SK-N-SH (cell line): ENCODE results near the gene SLC35C1.

ENCODE experiments used
- EZH2phosphoT487 ChIP-seq: fragments of 200-600 bp; sonication (generic); IDR thresholded peaks from 2 replicates; pipeline ENCODE4 v1.6.1; 2017; ENCODE audit warnings: low read depth, mixed run types, mild to moderate bottlenecking, antibody characterized with exemption, moderate library complexity, borderline replicate concordance
- TF ChIP-seq, protein P1 (sequence below): IDR thresholded peaks from 2 replicates; pipeline ENCODE4; 2012
- TF ChIP-seq, protein P2 (sequence below): fragments of 200-600 bp; sonication (generic); IDR thresholded peaks from 2 replicates; pipeline ENCODE4 v1.6.1; 2017; ENCODE audit warnings: antibody characterized with exemption, mild to moderate bottlenecking, moderate library complexity
- TF ChIP-seq, protein P3 (sequence below): fragments of 150-350 bp; IDR thresholded peaks from 2 replicates; pipeline ENCODE4 v1.6.1; 2017; ENCODE audit warnings: antibody characterized with exemption, low read length, low read depth, borderline replicate concordance
- TF ChIP-seq, protein P4 (sequence below): IDR thresholded peaks from 2 replicates; pipeline ENCODE4 v1.4.0; 2012; ENCODE audit warnings: low read depth

DNA sequence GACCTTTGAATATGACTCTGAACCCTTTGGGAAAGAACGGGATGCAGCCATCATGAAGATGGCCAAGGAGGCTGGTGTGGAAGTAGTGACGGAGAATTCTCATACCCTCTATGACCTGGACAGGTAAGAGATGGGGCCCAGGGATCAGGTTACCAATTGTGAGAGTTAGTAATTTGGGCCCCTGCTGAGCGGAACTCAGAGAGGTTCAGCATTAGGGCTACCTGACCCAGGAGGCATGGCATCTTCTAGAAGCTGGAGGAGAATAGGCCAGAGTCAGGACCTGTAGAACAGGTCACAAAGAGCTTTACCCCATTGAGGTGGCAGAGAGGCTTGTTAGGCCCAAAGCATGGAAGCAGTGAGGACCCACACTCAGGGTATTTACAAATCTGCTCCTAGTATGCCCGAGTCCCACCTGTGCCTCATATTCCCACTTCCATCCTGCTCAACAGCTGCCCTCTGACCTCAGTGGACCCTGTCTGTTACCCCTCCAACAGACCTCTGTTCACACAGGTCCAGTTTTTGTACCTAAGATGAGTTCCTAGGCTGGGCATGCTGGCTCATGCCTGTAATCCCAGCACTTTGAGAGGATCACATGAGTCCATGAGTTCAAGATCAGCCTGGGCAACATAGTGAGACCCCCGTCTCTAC, 53.9 kb downstream of the SLC35C1 start:
- TF ChIP-seq, protein P1, sequence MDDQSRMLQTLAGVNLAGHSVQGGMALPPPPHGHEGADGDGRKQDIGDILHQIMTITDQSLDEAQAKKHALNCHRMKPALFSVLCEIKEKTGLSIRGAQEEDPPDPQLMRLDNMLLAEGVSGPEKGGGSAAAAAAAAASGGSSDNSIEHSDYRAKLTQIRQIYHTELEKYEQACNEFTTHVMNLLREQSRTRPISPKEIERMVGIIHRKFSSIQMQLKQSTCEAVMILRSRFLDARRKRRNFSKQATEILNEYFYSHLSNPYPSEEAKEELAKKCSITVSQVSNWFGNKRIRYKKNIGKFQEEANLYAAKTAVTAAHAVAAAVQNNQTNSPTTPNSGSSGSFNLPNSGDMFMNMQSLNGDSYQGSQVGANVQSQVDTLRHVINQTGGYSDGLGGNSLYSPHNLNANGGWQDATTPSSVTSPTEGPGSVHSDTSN, result no peak
- TF ChIP-seq, protein P2, sequence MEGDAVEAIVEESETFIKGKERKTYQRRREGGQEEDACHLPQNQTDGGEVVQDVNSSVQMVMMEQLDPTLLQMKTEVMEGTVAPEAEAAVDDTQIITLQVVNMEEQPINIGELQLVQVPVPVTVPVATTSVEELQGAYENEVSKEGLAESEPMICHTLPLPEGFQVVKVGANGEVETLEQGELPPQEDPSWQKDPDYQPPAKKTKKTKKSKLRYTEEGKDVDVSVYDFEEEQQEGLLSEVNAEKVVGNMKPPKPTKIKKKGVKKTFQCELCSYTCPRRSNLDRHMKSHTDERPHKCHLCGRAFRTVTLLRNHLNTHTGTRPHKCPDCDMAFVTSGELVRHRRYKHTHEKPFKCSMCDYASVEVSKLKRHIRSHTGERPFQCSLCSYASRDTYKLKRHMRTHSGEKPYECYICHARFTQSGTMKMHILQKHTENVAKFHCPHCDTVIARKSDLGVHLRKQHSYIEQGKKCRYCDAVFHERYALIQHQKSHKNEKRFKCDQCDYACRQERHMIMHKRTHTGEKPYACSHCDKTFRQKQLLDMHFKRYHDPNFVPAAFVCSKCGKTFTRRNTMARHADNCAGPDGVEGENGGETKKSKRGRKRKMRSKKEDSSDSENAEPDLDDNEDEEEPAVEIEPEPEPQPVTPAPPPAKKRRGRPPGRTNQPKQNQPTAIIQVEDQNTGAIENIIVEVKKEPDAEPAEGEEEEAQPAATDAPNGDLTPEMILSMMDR, result no peak
- no peak for TF ChIP-seq EZH2phosphoT487
- TF ChIP-seq, protein P3, sequence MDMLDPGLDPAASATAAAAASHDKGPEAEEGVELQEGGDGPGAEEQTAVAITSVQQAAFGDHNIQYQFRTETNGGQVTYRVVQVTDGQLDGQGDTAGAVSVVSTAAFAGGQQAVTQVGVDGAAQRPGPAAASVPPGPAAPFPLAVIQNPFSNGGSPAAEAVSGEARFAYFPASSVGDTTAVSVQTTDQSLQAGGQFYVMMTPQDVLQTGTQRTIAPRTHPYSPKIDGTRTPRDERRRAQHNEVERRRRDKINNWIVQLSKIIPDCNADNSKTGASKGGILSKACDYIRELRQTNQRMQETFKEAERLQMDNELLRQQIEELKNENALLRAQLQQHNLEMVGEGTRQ, result no peak
- TF ChIP-seq, protein P4, sequence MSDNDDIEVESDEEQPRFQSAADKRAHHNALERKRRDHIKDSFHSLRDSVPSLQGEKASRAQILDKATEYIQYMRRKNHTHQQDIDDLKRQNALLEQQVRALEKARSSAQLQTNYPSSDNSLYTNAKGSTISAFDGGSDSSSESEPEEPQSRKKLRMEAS, result no peak
